ENCODE measurements around the gene TBX2. TPM values are rescaled to one million over a fixed set of nuclear protein-coding genes. Genes with fewer than 3 reads are reported as not detected.
A peak's percentile ranks its signal among the peaks of the same experiment; 100 is the strongest.

The TBX2 gene
- total RNA-seq, 1 donor from 2014 or later: 55.9 TPM

- H3K4me3 Mint-ChIP-seq: peak overlapping the region; percentile 55
- H3K9me3 Mint-ChIP-seq: no peaks in the 10 kb centered on the region
- peaks cover 78% of the 10 kb centered on the region for H3K27me3 Mint-ChIP-seq
- peaks cover 16% of the 10 kb centered on the region for H3K36me3 Mint-ChIP-seq
- no peak overlapping the region for H3K27ac Mint-ChIP-seq
- H3K4me1 Mint-ChIP-seq (ENCODE audit: unreplicated experiment): peaks cover 23% of the 10 kb centered on the region
- TF ChIP-seq CTCF (conservative IDR thresholded peaks at IDR 0.05): no peak
- no peak for DNase-seq (ENCODE audit: extremely low spot score, unreplicated experiment)
Measured at GRCh38 chr17:61404913-61405685, 5.5 kb downstream of the TBX2 start.

- TF ChIP-seq CTCF (conservative IDR thresholded peaks at IDR 0.05): no peak
- Mint-ChIP-seq H3K9me3 (no peaks in the 10 kb centered on the region), H3K36me3 (peaks cover 16% of the 10 kb centered on the region), H3K4me1 (ENCODE audit: unreplicated experiment) (peaks cover 23% of the 10 kb centered on the region), H3K4me3 (peak overlapping the region; percentile 65), H3K27ac (no peak overlapping the region), H3K27me3 (peaks cover 80% of the 10 kb centered on the region)
- no peak for DNase-seq (ENCODE audit: extremely low spot score, unreplicated experiment)
Measured at GRCh38 chr17:61405686-61406536, 6.3 kb downstream of the TBX2 start.

GRCh38 chr17:61406537-61406845 is 6.8 kb downstream of the TBX2 start:
- Mint-ChIP-seq H3K27ac (no peak overlapping the region), H3K9me3 (no peaks in the 10 kb centered on the region), H3K4me3 (peak overlapping the region; percentile 65), H3K36me3 (peaks cover 11% of the 10 kb centered on the region), H3K4me1 (ENCODE audit: unreplicated experiment) (peaks cover 17% of the 10 kb centered on the region), H3K27me3 (peaks cover 77% of the 10 kb centered on the region)
- TF ChIP-seq CTCF (conservative IDR thresholded peaks at IDR 0.05): no peak
- no peak for DNase-seq (ENCODE audit: extremely low spot score, unreplicated experiment)

GRCh38 chr17:61406971-61407911 is 7.6 kb downstream of the TBX2 start:
- no peak for TF ChIP-seq CTCF (conservative IDR thresholded peaks at IDR 0.05)
- Mint-ChIP-seq H3K9me3 (no peaks in the 10 kb centered on the region), H3K27me3 (peaks cover 72% of the 10 kb centered on the region), H3K4me3 (peak overlapping the region; percentile 65), H3K36me3 (peaks cover 8% of the 10 kb centered on the region), H3K27ac (no peak overlapping the region), H3K4me1 (ENCODE audit: unreplicated experiment) (peaks cover 15% of the 10 kb centered on the region)
- no peak for DNase-seq (ENCODE audit: extremely low spot score, unreplicated experiment)

Measured in type B pancreatic cell (in vitro differentiated cells).